Raji (cell line): ENCODE results near the gene ALPK3.

ENCODE experiments used
- POLR2A ChIP-seq: IDR thresholded peaks from 2 replicates; pipeline ENCODE4 v1.6.1; 2011; ENCODE audit warnings: low read depth, low read length, control low read depth; ENCODE audit not compliant: insufficient read depth

Gene ALPK3, protein sequence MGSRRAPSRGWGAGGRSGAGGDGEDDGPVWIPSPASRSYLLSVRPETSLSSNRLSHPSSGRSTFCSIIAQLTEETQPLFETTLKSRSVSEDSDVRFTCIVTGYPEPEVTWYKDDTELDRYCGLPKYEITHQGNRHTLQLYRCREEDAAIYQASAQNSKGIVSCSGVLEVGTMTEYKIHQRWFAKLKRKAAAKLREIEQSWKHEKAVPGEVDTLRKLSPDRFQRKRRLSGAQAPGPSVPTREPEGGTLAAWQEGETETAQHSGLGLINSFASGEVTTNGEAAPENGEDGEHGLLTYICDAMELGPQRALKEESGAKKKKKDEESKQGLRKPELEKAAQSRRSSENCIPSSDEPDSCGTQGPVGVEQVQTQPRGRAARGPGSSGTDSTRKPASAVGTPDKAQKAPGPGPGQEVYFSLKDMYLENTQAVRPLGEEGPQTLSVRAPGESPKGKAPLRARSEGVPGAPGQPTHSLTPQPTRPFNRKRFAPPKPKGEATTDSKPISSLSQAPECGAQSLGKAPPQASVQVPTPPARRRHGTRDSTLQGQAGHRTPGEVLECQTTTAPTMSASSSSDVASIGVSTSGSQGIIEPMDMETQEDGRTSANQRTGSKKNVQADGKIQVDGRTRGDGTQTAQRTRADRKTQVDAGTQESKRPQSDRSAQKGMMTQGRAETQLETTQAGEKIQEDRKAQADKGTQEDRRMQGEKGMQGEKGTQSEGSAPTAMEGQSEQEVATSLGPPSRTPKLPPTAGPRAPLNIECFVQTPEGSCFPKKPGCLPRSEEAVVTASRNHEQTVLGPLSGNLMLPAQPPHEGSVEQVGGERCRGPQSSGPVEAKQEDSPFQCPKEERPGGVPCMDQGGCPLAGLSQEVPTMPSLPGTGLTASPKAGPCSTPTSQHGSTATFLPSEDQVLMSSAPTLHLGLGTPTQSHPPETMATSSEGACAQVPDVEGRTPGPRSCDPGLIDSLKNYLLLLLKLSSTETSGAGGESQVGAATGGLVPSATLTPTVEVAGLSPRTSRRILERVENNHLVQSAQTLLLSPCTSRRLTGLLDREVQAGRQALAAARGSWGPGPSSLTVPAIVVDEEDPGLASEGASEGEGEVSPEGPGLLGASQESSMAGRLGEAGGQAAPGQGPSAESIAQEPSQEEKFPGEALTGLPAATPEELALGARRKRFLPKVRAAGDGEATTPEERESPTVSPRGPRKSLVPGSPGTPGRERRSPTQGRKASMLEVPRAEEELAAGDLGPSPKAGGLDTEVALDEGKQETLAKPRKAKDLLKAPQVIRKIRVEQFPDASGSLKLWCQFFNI (N-terminal part only)

GRCh38 chr15:84816694-84817465 is at the start of gene ALPK3:
ALPK3 (plus strand) TSS chr15:84817356; CDS start chr15:84817453, 97 bp downstream.
- no peak for TF ChIP-seq POLR2A

DNA sequence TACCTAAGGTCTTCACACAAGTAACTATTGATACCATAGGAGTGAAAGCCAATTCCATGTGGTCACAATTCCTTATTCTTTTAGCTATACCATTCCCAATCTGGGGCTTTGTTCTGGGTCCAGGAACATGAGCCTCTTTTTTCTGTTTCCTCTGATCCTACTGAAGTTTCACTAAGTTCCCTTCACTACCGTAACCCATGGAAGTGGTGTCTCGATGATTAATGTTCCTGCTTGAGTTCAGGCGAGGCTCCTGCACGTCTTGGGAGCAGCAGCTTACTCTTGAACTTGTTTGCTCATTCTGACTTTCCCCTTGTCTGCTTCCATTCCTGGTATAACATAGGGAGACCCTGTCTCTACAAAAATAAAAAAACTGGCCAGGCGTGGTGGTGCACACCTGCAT is 45.1 kb upstream of the ALPK3 start:
- TF ChIP-seq POLR2A: no peak

GRCh38 chr15:84772467-84772866 is 44.7 kb upstream of the ALPK3 start:
- TF ChIP-seq POLR2A: no peak

DNA sequence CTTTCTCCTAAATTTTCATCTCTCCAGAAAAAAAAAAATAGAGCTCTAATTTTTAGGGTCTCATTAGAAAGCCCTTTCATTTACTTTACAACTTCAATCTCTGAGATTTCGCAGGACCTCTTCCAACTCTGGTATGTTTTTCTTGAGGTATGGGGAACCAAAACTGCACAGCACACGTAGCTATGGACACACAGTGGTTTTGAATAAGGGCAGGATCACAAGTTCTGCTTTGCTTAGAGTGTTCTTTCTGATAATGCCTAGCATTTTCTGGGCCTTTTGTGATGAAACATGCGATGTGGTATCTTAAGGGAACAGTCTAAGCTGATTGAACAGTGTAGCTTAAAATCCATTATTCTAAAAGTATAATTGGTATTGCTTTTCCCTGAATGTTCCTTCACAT is 43.4 kb upstream of the ALPK3 start:
- TF ChIP-seq POLR2A: no peak

- TF ChIP-seq POLR2A: no peak
Measured at GRCh38 chr15:84775867-84776449, 41.2 kb upstream of the ALPK3 start.

GRCh38 chr15:84778194-84778593 is 39.0 kb upstream of the ALPK3 start:
- TF ChIP-seq POLR2A: no peak

- TF ChIP-seq POLR2A: no peak
Measured at GRCh38 chr15:84780492-84780891, 36.7 kb upstream of the ALPK3 start.

DNA sequence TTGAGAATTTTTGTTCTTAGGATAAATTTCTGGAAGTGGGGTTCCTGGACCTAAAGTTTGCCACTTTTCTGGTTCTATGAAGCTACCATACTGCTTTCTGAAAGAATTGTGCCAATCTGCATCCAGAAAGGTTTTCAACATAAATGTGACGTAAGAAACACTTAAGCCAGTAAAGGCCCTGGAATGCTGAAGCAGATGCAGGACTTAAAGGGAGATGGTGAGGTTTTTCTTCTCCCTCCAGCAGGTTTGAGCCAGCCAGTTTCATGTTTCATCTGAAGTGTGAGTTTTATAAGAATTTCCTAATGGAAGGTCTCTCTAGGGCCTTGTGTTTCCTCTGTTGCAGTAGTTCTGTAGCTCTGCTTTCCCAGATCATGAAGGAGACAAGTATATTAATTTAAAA is 35.7 kb upstream of the ALPK3 start:
- TF ChIP-seq POLR2A: no peak

- no peak for TF ChIP-seq POLR2A
Measured at GRCh38 chr15:84782346-84782745, 34.8 kb upstream of the ALPK3 start.

GRCh38 chr15:84783493-84784251 is 33.5 kb upstream of the ALPK3 start:
- no peak for TF ChIP-seq POLR2A

- TF ChIP-seq POLR2A: no peak
Measured at GRCh38 chr15:84784262-84784661, 32.9 kb upstream of the ALPK3 start.

DNA sequence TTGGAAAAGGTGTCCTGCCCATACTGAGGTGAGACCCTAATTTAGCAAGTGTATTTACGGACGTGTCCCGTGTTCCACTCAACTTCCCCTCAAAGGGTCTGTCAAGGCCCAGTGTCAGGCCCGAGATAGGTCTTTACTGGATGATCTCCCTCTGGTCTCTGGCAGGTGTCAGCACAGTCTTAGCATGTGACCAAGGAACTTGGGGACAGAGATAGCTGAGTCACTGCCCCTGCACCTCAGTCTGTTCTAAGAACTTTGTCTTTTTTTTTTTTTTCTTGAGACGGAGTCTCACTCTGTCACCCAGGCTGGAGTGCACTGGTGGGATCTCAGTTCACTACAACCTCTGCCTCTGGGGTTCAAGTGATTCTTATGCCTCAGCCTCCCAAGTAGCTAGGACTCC is 32.1 kb upstream of the ALPK3 start:
- no peak for TF ChIP-seq POLR2A

DNA sequence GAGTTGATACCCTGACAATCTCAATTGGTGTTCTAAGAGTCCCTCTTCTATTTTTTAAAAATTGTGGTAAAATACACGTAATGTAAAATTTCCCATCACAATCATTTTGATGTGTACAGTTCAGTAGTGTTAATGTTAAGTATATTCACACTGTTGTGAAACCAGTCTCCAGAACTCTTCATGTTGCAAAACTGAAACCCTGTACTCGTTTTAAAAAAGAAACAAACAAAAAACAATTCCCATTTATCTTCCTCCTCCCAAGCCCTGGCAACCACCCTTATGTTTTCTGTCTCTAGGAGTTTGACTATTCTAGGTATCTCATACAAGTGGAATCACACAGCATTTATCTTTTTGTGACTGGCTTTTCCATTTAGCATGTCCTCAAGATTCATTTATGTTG is 28.7 kb upstream of the ALPK3 start:
- no peak for TF ChIP-seq POLR2A
